Peyer's patch (tissue), 4 donors: ENCODE data around the gene IFNA21.

Experiments used
- CTCF ChIP-seq, 6 experiments: fragments of 450-650 bp in 4 of 6; fragments of 200-600 bp in 2 of 6; sonication (generic) in 1 of 6; IDR thresholded peaks; one replicate each; pipeline ENCODE4 v1.5.1; 2017 to 2019; ENCODE audit warnings: antibody characterized with exemption in 6 of 6, mild to moderate bottlenecking in 3 of 6, moderate library complexity in 1 of 6
- POLR2A ChIP-seq, 2 donors: fragments of 450-650 bp; IDR thresholded peaks; one replicate each; pipeline ENCODE4 v1.5.1; 2017; ENCODE audit warnings: antibody characterized with exemption in 2 of 2, mild to moderate bottlenecking in 2 of 2, moderate library complexity in 2 of 2

GRCh38 chr9:21154018-21154608, 12.3 kb downstream of the IFNA21 start:
- TF ChIP-seq CTCF (IDR thresholded peaks at IDR 0.05) = peak in 1 of 6 experiments; percentile 23
- TF ChIP-seq POLR2A (IDR thresholded peaks at IDR 0.05) = no peak
